ENCODE results near the gene ELFN2. TPM values are rescaled to one million over a fixed set of nuclear protein-coding genes. Genes with fewer than 3 reads are reported as not detected.
"Not testable (repeated sequence)": the region's sequence is repeated elsewhere in the genome, so short reads cannot be mapped to it uniquely, and the experiment has no call there.

ELFN2 gene
- total RNA-seq, 2 experiments from 2014 or later: 0.57 to 0.79 TPM

GRCh38 chr22:37330200-37331033, 96.9 kb downstream of the ELFN2 start:
- DNase-seq: peak; percentile 65
- peaks cover 12% of the 10 kb centered on the region for H3K4me1 Mint-ChIP-seq (ENCODE audit: low read depth)
- intact Hi-C loops (cut with micrococcal nuclease): loop anchor here (5.0 kb wide), 1 partner anchor 127 kb away; no protein-coding TSS in a partner anchor

DNA sequence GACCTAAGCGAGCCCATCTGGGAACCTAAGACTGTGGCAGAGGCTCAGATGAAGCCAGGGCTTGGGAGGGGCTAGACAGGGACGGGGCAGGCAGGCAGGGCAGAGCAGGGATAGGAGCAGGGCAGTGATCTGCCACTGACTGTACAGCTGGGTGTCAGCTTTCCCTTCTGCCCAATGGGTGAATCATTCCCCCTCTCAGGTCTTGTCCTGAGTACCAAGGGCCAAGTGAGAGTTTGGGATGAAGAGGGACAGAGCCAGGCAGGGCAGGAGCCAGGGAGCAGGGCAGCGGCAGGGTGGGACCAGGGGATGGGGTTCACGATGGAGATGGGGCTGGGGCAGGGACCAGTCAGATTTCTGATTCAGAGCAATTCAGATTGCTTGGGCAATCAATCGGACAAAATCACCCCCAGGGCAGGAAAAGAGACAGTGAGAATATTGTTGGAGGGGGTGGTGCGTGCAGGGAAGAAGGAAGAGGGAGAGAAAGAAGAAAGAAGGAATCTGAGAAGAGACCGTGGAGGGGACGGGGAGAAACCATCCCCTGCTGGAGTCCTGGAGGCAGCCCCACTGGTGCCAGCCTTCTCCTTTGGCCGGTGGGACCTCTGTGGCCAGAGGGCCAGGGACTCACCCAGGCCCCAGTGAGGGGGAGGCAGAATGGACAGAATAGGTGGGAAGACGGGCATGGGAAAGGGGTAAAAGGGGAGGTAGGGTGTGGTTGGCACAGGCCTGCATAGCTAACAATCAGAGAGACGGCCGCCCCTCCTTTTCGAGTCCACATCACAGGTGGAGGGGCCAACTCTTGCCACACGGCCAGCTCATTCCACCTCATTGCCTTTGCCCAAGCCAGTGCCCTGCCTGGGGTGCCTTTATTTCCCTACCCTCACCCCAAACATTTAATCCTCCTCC, 97.8 kb downstream of the ELFN2 start:
- peaks cover 6% of the 10 kb centered on the region for H3K4me1 Mint-ChIP-seq (ENCODE audit: low read depth)
- H3K27me3 Mint-ChIP-seq (ENCODE audit: low read depth): peaks cover 49% of the 10 kb centered on the region
- H3K36me3 Mint-ChIP-seq (ENCODE audit: low read depth): no peaks in the 10 kb centered on the region
- CTCF ChIA-PET: interaction anchor here (0.8 to 1.0 kb wide), 3 partner anchors 13 to 25 kb away, joined by 3 to 4 read pairs (median 3); no protein-coding TSS in a partner anchor
- no peaks in the 10 kb centered on the region for H3K9me3 Mint-ChIP-seq
- no peak overlapping the region for H3K4me3 Mint-ChIP-seq
- no peak for DNase-seq
- intact Hi-C loops (cut with micrococcal nuclease): loop anchor here (5.0 kb wide), 1 partner anchor 128 kb away; no protein-coding TSS in a partner anchor
- no peak overlapping the region for H3K27ac Mint-ChIP-seq

More at GRCh38 chr22:37330200-37331033, 96.9 kb downstream of the ELFN2 start:
- Mint-ChIP-seq H3K36me3 (ENCODE audit: low read depth) (no peaks in the 10 kb centered on the region), H3K27me3 (ENCODE audit: low read depth) (peaks cover 50% of the 10 kb centered on the region), H3K9me3 (no peaks in the 10 kb centered on the region), H3K4me3 (no peak overlapping the region), H3K27ac (no peak overlapping the region)
- CTCF ChIA-PET: interaction anchor here (0.8 to 1.5 kb wide), 5 partner anchors 14 to 127 kb away, joined by 3 to 4 read pairs (median 3); no protein-coding TSS in a partner anchor

- CTCF ChIA-PET: not testable (repeated sequence)
Observed at GRCh38 chr22:37328538-37329237, 98.6 kb downstream of the ELFN2 start.

DNA sequence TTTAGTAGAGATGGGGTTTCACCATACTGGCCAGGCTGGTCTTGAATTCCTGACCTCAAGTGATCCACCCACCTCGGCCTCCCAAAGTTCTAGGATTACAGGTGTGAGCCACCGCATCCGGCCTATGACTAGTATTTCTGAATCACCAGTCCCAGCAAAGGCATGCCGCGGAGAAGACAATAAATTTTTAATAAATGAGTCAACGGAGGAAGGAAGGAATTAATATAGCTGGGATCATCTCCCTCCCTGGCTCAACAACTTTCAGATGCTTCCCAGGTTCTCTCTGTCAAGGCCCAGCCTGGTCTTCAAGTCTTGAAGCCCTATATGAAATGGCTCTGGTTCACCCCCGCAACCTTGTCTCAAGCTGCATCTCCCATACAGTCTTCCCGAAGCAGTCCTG, 99.3 kb downstream of the ELFN2 start:
- DNase-seq: no peak
- CTCF ChIA-PET: no interaction called here
- intact Hi-C loops (cut with micrococcal nuclease): no loop called here
- Mint-ChIP-seq H3K36me3 (ENCODE audit: low read depth) (no peaks in the 10 kb centered on the region), H3K4me1 (ENCODE audit: low read depth) (no peaks in the 10 kb centered on the region), H3K4me3 (no peak overlapping the region), H3K27ac (no peak overlapping the region), H3K27me3 (ENCODE audit: low read depth) (peaks cover 53% of the 10 kb centered on the region), H3K9me3 (no peaks in the 10 kb centered on the region)

More at GRCh38 chr22:37328538-37329237, 98.6 kb downstream of the ELFN2 start:
- H3K4me1 Mint-ChIP-seq (ENCODE audit: low read depth); H3K36me3 Mint-ChIP-seq (ENCODE audit: low read depth); H3K4me3 Mint-ChIP-seq; DNase-seq; intact Hi-C loops (cut with micrococcal nuclease); H3K9me3 Mint-ChIP-seq; H3K27ac Mint-ChIP-seq: not testable (repeated sequence)
- peaks cover 50% of the 10 kb centered on the region for H3K27me3 Mint-ChIP-seq (ENCODE audit: low read depth)

GRCh38 chr22:37326726-37327125, 100.6 kb downstream of the ELFN2 start:
- H3K27ac Mint-ChIP-seq: no peak overlapping the region
- CTCF ChIA-PET: no interaction called here
- intact Hi-C loops (cut with micrococcal nuclease): no loop called here

GRCh38 chr22:37325039-37325395, 102.3 kb downstream of the ELFN2 start:
- Mint-ChIP-seq H3K27ac (no peak overlapping the region), H3K4me1 (ENCODE audit: low read depth) (no peaks in the 10 kb centered on the region), H3K36me3 (ENCODE audit: low read depth) (no peaks in the 10 kb centered on the region), H3K9me3 (no peaks in the 10 kb centered on the region), H3K27me3 (ENCODE audit: low read depth) (peaks cover 36% of the 10 kb centered on the region), H3K4me3 (no peak overlapping the region)
- intact Hi-C loops (cut with micrococcal nuclease): no loop called here
- DNase-seq: no peak
- CTCF ChIA-PET: interaction anchor here (1.3 kb wide), 1 partner anchor 8 kb away, joined by 4 read pairs; no protein-coding TSS in a partner anchor

More at GRCh38 chr22:37326726-37327125, 100.6 kb downstream of the ELFN2 start:
- H3K4me1 Mint-ChIP-seq (ENCODE audit: low read depth): no peaks in the 10 kb centered on the region
- peaks cover 42% of the 10 kb centered on the region for H3K27me3 Mint-ChIP-seq (ENCODE audit: low read depth)
- DNase-seq: no peak
- H3K36me3 Mint-ChIP-seq (ENCODE audit: low read depth): no peaks in the 10 kb centered on the region
- H3K9me3 Mint-ChIP-seq: no peaks in the 10 kb centered on the region
- H3K4me3 Mint-ChIP-seq: no peak overlapping the region

GRCh38 chr22:37324340-37325038, 102.8 kb downstream of the ELFN2 start:
- H3K4me3 Mint-ChIP-seq: no peak overlapping the region
- H3K27me3 Mint-ChIP-seq (ENCODE audit: low read depth): peaks cover 35% of the 10 kb centered on the region

DNA sequence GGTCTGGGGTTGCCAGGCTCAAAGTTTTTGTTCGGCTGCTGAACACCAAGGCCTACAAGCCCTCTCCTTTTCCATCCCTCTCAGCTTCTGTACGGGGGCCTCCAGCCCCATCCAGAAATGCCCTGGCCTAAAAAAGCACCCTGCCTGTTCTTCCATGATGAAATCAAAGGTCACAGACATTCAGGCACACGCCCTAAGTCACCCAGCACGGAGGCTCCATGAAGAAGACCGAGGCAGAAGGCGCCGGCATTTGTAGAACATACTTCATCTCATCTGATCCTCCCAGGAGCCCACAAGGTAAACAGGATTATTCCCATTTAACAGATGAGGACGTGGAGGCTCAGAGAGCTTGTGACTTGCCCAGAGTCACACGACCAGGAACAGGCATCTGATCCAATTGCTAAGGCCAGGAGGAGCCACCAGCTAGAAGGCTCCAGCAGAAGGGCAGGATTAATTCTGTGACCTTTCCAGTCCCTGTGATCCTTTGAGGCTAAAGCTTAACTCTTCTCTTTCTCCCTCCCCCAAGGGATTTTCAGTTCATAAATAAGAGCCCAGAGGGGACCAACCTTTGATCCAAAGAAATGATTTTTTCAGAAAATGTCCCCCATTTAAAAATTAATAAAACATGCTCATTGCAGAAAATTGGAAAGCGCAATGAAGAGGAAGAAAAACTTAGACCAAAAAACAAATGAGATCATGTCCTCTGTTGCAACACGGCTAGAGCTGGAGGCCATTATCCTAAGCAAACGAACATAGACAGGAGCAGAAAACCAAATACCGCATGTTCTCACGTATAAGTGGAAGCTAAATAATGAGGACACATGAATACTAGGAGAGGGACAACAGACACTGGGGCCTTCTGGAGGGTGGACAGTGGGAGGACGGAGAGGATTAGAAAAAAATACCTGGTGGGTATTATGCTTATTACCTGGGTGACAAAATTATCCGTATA, 106.3 kb downstream of the ELFN2 start:
- no peak overlapping the region for H3K27ac Mint-ChIP-seq
- CTCF ChIA-PET: interaction anchor here (1.3 kb wide), 1 partner anchor 138 kb away, joined by 6 read pairs; no protein-coding TSS in a partner anchor

More at GRCh38 chr22:37324340-37325038, 102.8 kb downstream of the ELFN2 start:
- no peak for DNase-seq
- intact Hi-C loops (cut with micrococcal nuclease): no loop called here
- Mint-ChIP-seq H3K4me1 (ENCODE audit: low read depth) (no peaks in the 10 kb centered on the region), H3K27ac (no peak overlapping the region), H3K9me3 (no peaks in the 10 kb centered on the region), H3K36me3 (ENCODE audit: low read depth) (no peaks in the 10 kb centered on the region)
- CTCF ChIA-PET: interaction anchor here (1.3 kb wide), 2 partner anchors 8 to 133 kb away, joined by 4 to 7 read pairs; no protein-coding TSS in a partner anchor

GRCh38 chr22:37319469-37319868, 107.8 kb downstream of the ELFN2 start:
- peaks cover 13% of the 10 kb centered on the region for H3K4me1 Mint-ChIP-seq (ENCODE audit: low read depth)
- H3K4me3 Mint-ChIP-seq: no peak overlapping the region
- H3K27ac Mint-ChIP-seq: no peak overlapping the region
- intact Hi-C loops (cut with micrococcal nuclease): no loop called here
- no peak for DNase-seq
- CTCF ChIA-PET: no interaction called here
- H3K9me3 Mint-ChIP-seq: no peaks in the 10 kb centered on the region
- no peaks in the 10 kb centered on the region for H3K36me3 Mint-ChIP-seq (ENCODE audit: low read depth)
- peaks cover 13% of the 10 kb centered on the region for H3K27me3 Mint-ChIP-seq (ENCODE audit: low read depth)

More for the DNA sequence above, 106.3 kb downstream of the ELFN2 start:
- no peaks in the 10 kb centered on the region for H3K36me3 Mint-ChIP-seq (ENCODE audit: low read depth)
- no peak overlapping the region for H3K4me3 Mint-ChIP-seq
- H3K4me1 Mint-ChIP-seq (ENCODE audit: low read depth): peaks cover 3% of the 10 kb centered on the region
- no peaks in the 10 kb centered on the region for H3K9me3 Mint-ChIP-seq
- peaks cover 18% of the 10 kb centered on the region for H3K27me3 Mint-ChIP-seq (ENCODE audit: low read depth)
- DNase-seq: no peak
- intact Hi-C loops (cut with micrococcal nuclease): no loop called here

- CTCF ChIA-PET: interaction anchor here (1.1 to 6.7 kb wide), 8 partner anchors 14 to 187 kb away, joined by 3 to 63 read pairs (median 6); partner anchors contain the start of gene ELFN2
- Mint-ChIP-seq H3K4me1 (ENCODE audit: low read depth) (peaks cover 21% of the 10 kb centered on the region), H3K27me3 (ENCODE audit: low read depth) (peaks cover 3% of the 10 kb centered on the region), H3K36me3 (ENCODE audit: low read depth) (no peaks in the 10 kb centered on the region), H3K4me3 (no peak overlapping the region), H3K27ac (no peak overlapping the region), H3K9me3 (no peaks in the 10 kb centered on the region)
- no peak for DNase-seq
- intact Hi-C loops (cut with micrococcal nuclease): no loop called here
Observed at GRCh38 chr22:37318364-37319109, 108.7 kb downstream of the ELFN2 start.

All from activated naive CD4-positive, alpha-beta T cell treated with anti-CD3 and anti-CD28 coated beads for 36 hours (primary cell).